K562 (cell line): ENCODE measurements around the gene ZNHIT2. TPM values are rescaled to one million over a fixed set of nuclear protein-coding genes. Genes with fewer than 3 reads are reported as not detected.

Experiments
- ATF7 ChIP-seq: fragments of 450-650 bp; IDR thresholded peaks from 2 replicates; pipeline ENCODE4 v1.7.1; 2014; ENCODE audit warnings: mild to moderate bottlenecking, moderate library complexity
- COPS2 ChIP-seq: fragments of 450-650 bp; conservative IDR thresholded peaks from 2 replicates; pipeline ENCODE4 v1.6.1; 2016; ENCODE audit warnings: mild to moderate bottlenecking, moderate library complexity
- CSDE1 ChIP-seq, 2 experiments: fragments of 450-650 bp; IDR thresholded peaks; 2 replicates each; pipeline ENCODE4 v1.6.1; 2016; ENCODE audit warnings: mild to moderate bottlenecking in 1 of 2
- EGR1 ChIP-seq: fragments of 450-650 bp; conservative IDR thresholded peaks from 2 replicates; pipeline ENCODE4 v1.6.1; 2017; ENCODE audit warnings: mild to moderate bottlenecking
- HMG20B ChIP-seq: fragments of 250-450 bp; sonication (Bioruptor Pico); IDR thresholded peaks from 2 replicates; pipeline ENCODE4 v1.5.0; 2021; ENCODE audit warnings: mild to moderate bottlenecking
- KDM4B ChIP-seq, 2 experiments: fragments of 450-650 bp in 1 of 2; sonication (generic) in 1 of 2; IDR thresholded peaks; 2 replicates each; pipeline ENCODE4 v1.6.1; 2016 to 2017; ENCODE audit warnings: borderline replicate concordance in 2 of 2, antibody characterized with exemption in 1 of 2, low read depth in 1 of 2, mild to moderate bottlenecking in 1 of 2
- LARP7 ChIP-seq: fragments of 450-650 bp; IDR thresholded peaks from 2 replicates; pipeline ENCODE4 v1.6.1; 2016
- MBD2 ChIP-seq: sonication (generic); IDR thresholded peaks from 2 replicates; pipeline ENCODE4 v1.6.1; 2016; ENCODE audit warnings: low read depth, borderline replicate concordance
- NR0B1 ChIP-seq: fragments of 450-650 bp; IDR thresholded peaks from one replicate; pipeline ENCODE4 v1.6.1; 2018; ENCODE audit warnings: mild to moderate bottlenecking, moderate library complexity; ENCODE audit not compliant: partially characterized antibody
- RBM17 ChIP-seq: fragments of 200-400 bp; formaldehyde crosslinking; IDR thresholded peaks from 2 replicates; pipeline ENCODE4 v1.6.1; 2017; ENCODE audit warnings: low read depth, mild to moderate bottlenecking, low read length, borderline replicate concordance
- TCFL5 ChIP-seq: fragments of 250-450 bp; sonication (Bioruptor Pico); conservative IDR thresholded peaks from 2 replicates; pipeline ENCODE4 v1.6.1; 2021; ENCODE audit warnings: mild to moderate bottlenecking, moderate library complexity, matching md5 sums
- THAP7 ChIP-seq: fragments of 250-450 bp; sonication (Bioruptor Pico); IDR thresholded peaks from 2 replicates; pipeline ENCODE4 v1.5.0; 2021
- UBTF ChIP-seq, 2 experiments: IDR thresholded peaks; 2 replicates each; pipeline ENCODE4 v1.6.1; 2012; ENCODE audit warnings: improper control_type of control experiment in 2 of 2, low read depth in 2 of 2, low read length in 2 of 2, borderline replicate concordance in 1 of 2
- ZBTB26 ChIP-seq: fragments of 450-650 bp; formaldehyde crosslinking; IDR thresholded peaks from 2 replicates; pipeline ENCODE4 v1.4.0; 2022; ENCODE audit warnings: missing genetic modification characterization
- ZNF121 ChIP-seq: sonication (generic); formaldehyde crosslinking; conservative IDR thresholded peaks from 2 replicates; pipeline ENCODE4 v1.8.0; 2022; ENCODE audit warnings: missing genetic modification reagents
- ZNF197 ChIP-seq: fragments of 200-800 bp; sonication (Bioruptor generic); IDR thresholded peaks from 2 replicates; pipeline ENCODE4 v1.6.1; 2016; ENCODE audit warnings: low read depth, missing genetic modification characterization, missing compliant biosample characterization
- ZNF24 ChIP-seq: fragments of 450-650 bp; IDR thresholded peaks from 2 replicates; pipeline ENCODE4 v1.6.1; 2016
- ZNF280B ChIP-seq: fragments of 250-450 bp; sonication (Bioruptor Pico); IDR thresholded peaks from 2 replicates; pipeline ENCODE4 v1.5.1; 2021; ENCODE audit warnings: mild to moderate bottlenecking
- ZNF3 ChIP-seq: fragments of 250-450 bp; sonication (Bioruptor Pico); IDR thresholded peaks from 2 replicates; pipeline ENCODE4 v1.5.0; 2021; ENCODE audit warnings: mild to moderate bottlenecking, moderate library complexity
- ZNF354B ChIP-seq: fragments of 250-450 bp; sonication (Bioruptor Pico); IDR thresholded peaks from 2 replicates; pipeline ENCODE4 v1.4.0; 2020
- polyA plus RNA-seq, 8 experiments: library from polyadenylated mRNA; depleted of rRNA in 4 of 8; stranded (reverse) in 5 of 8; unstranded in 3 of 8; fragments of >200 nt; fragmentation: Nextera tagmentation in 2 of 8; fragmentation: Illumina TruSeq in 1 of 8; extraction: Ambion mirVana in 2 of 8; extraction: Trizol in 1 of 8; gene quantifications; 2 replicates each; pipeline versions ENCODE4 v1.2.1 to v1.2.3, GENCODE V29; 2011 to 2014; ENCODE audit warnings: inconsistent platforms in 1 of 8, missing spikeins in 1 of 8
- total RNA-seq, 7 experiments: library from RNA; depleted of rRNA in 6 of 7; stranded (reverse); fragments of >200 nt in 6 of 7; fragmentation: Illumina TruSeq in 2 of 7; extraction: Trizol in 2 of 7; gene quantifications; 2 replicates each; pipeline versions ENCODE4 v1.2.1 to v1.2.3, GENCODE V29; 2011 to 2021; ENCODE audit warnings: low replicate concordance in 1 of 7

The ZNHIT2 gene
- total and polyA plus RNA-seq, 9 of the 15 experiments (the other 6 are each of a cell fraction or from before 2014, with no cell fraction given) = 0.08 to 39.0 (median 2.5) TPM

- no peak for TF ChIP-seq ZNF197 (CRISPR knock-in tag)
- no peak for TF ChIP-seq HMG20B (CRISPR knock-in tag)
- TF ChIP-seq ZNF3 = no peak
- peak; percentile 55; the same call in 1 of the 2 replicates for TF ChIP-seq ZBTB26 (CRISPR knock-in tag)
- no peak for TF ChIP-seq MBD2
- TF ChIP-seq TCFL5 = no peak
- TF ChIP-seq COPS2 = no peak
- TF ChIP-seq NR0B1 = no peak
- TF ChIP-seq KDM4B (IDR thresholded peaks at IDR 0.05; ENCODE audit: borderline replicate concordance in 2 of 2, low read depth in 1 of 2) = 0 out of 4 replicates have a peak, but pooled peaks of 1 of the 2 experiments have one; percentile 15
- peak; percentile 58; the same call in 1 of the 2 replicates for TF ChIP-seq ZNF280B (CRISPR knock-in tag)
- no peak for TF ChIP-seq ZNF121 (CRISPR knock-in tag)
- no peak for TF ChIP-seq ZNF354B (CRISPR knock-in tag)
- peak; percentile 74; the same call in 1 of the 2 replicates for TF ChIP-seq THAP7 (CRISPR knock-in tag)
- no peak for TF ChIP-seq CSDE1 (IDR thresholded peaks at IDR 0.05)
- TF ChIP-seq RBM17 = no peak
- peak; percentile 51 for TF ChIP-seq ATF7
- peak; percentile 82 to 97; a peak in 3 of 4 replicates for TF ChIP-seq UBTF (IDR thresholded peaks at IDR 0.05; ENCODE audit: borderline replicate concordance in 1 of 2, low read depth in 2 of 2, low read length in 2 of 2)
- TF ChIP-seq LARP7 = 0 out of 2 replicates have a peak, but pooled peaks have one; percentile 56
- no peak for TF ChIP-seq ZNF24
- peak; percentile 67 for TF ChIP-seq EGR1
These were observed 5.6 kb downstream of the ZNHIT2 start, which contains the start of gene TM7SF2 (continued) for GRCh38 chr11:65111744-65112545.
